Activated CD8-positive, alpha-beta memory T cell treated with anti-CD3 and anti-CD28 coated beads, Interleukin-2, amount 50 U/mL, for 24 hours (primary cell): ENCODE data around the gene RCAN3.
"Not testable (repeated sequence)": the region's sequence is repeated elsewhere in the genome, so short reads cannot be mapped to it uniquely, and the experiment has no call there.

Source experiments
- DNase-seq: peaks from one replicate; pipeline ENCODE4 v3.0.0-alpha.2; 2020; ENCODE audit errors: extremely low read depth

RCAN3 gene

DNA sequence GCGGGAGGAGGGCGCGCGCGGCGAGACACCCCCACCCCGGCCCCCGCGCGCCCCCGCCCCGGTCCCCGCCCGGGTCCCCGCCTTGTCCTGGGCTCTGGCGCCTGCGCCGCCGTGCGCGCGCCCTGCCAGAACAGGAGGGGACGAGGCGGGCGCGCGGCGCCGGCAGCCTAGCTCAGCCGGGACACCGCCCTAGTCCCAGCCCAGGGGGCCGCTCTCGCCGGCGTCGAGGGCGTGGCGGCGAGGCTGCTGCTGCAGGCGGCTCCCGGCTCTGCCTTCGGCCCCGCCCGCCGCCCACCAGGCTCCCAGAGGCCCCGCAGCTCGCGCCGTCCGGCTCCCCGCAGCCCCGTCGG, at the start of gene RCAN3:
Gene RCAN3, plus strand, starts transcription at position 128 of the 350 bp plus-strand sequence. CDS start 11,537 bp downstream, outside the sequence.
- DNase-seq: peak; percentile 56

DNA sequence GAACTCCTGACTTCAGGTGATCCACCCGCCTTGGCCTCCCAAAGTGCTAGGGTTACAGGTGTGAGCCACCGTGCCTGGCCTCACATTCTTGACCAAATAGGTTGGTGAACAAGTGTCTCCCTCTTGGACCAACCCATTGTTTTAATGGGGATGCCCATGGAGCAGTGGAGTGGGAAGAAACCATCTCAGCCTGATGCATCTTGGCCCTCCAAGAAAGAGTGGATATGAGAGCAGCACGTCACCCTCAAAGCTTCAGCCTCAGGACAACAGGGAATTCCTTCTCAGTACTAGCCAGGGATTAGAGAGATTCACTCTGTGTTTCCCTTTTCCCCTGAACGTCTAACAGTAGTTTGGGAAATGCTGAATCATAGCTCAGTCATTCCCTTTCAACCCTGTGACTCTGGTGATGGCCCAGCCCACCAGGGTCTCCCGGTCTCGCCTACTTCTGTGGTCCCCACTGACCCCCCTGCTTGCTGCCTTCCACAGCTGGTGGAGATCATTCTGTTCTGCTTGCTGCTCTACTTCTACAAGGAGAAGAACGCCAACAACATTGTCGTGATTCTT, 49.6 kb upstream of the RCAN3 start:
- DNase-seq: no peak

DNA sequence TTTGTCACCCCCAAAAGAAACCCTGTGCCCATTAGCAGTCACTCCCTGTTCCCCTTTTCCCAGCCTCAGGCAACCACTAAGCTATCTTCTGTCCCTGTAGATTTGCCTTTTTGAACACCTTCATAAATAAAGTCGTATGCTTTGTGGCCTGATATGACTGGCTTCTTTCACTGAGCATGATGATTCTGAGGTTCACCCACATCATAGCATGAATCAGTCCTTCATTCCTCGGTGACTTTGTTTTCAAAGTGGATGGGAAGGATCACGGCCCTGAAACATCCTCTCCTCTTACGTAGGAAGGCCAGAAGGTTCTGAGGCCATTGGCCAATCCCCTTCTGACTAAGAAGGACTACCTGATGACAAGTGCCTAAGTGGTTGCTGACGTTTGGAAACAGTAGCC, 48.0 kb upstream of the RCAN3 start:
- DNase-seq: no peak

DNA sequence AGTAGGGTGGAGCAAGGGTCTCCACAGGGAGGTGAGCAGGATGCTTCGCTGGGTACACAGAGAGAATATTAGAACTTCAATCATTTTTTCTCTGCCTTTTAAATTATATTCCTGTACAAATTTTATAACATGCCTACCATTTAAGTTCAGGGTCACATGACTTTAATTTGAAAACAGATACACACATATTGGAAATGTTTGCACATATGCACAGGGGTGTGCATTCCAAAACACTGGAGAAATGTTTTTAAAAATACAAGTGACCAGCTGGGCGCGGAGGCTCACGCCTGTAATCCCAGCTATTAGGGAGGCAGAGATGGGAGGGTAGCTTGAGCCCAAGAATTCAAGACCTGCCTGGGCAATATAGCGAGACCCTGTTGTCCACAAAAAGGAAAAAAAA, 47.4 kb upstream of the RCAN3 start:
- DNase-seq: no peak

DNA sequence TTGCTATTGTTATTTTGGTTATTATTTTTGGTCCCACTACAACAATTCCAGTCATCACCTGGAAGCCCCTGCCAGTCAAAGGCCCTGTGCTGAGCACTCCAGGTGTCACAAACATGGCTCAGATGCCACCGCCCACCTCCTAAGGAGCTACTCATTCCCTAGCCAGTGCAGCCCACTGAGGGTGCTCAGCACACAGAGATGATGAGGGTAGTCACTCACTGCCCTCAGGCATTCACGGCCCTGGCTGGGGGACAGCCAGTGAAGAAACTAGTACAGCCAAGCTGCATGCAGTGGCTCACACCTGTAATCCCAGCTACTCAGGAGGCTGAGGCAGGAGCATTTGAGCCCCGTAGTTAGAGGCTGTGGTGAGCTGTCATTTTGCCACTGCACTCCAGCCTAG, 44.8 kb upstream of the RCAN3 start:
- no peak for DNase-seq

DNA sequence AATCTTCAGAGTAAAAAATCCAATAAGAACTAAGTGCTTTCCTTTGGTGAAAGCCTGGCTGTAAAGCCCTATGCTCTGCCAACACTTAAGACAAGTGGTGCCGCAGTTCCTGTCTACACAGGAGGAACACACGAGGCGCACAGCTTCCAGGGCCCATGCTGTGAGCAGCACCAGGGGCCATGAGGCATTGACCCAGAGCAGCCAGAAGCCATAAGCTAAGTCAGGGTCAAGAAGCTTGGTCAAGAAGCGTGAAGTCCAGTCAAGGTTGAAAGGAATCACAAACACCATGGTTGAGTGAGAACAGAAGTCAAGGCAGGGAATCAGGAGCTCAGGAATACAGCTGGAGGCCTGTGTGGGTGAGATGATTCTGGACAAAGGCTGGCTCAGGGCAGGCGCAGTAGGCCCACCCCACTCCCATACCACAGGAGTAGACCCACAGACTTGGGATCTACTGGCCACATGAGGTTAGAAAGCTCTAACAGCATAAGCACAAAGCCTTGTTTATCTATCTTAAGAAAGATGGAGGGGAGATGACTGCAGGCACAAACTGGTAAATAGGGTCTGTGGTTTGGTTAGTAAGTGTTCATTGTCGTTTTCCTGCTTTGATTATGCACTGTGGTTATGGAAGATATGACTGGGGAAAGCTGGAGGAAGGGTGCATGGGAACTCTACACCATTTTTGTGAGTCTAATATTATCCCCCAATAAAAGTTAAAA, 42.9 kb upstream of the RCAN3 start:
- no peak for DNase-seq

DNA sequence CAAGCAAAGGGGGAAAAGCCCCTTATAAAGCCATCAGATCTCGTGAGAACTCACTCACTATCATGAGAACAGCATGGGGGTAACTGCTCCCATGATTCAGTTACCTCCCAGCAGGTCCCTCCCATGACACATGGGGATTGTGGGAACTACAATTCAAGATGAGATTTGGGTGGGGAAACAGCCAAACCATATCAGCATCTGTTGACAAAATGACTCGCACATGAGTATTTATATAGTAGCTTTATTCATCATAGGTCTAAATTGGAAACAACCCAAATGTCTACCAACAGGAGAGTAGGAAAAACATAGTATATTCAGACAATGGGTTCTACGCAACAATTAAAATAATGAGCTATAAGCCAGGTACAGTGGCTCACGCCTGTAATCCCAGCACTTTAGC, 40.5 kb upstream of the RCAN3 start:
- DNase-seq: not testable (repeated sequence)

DNA sequence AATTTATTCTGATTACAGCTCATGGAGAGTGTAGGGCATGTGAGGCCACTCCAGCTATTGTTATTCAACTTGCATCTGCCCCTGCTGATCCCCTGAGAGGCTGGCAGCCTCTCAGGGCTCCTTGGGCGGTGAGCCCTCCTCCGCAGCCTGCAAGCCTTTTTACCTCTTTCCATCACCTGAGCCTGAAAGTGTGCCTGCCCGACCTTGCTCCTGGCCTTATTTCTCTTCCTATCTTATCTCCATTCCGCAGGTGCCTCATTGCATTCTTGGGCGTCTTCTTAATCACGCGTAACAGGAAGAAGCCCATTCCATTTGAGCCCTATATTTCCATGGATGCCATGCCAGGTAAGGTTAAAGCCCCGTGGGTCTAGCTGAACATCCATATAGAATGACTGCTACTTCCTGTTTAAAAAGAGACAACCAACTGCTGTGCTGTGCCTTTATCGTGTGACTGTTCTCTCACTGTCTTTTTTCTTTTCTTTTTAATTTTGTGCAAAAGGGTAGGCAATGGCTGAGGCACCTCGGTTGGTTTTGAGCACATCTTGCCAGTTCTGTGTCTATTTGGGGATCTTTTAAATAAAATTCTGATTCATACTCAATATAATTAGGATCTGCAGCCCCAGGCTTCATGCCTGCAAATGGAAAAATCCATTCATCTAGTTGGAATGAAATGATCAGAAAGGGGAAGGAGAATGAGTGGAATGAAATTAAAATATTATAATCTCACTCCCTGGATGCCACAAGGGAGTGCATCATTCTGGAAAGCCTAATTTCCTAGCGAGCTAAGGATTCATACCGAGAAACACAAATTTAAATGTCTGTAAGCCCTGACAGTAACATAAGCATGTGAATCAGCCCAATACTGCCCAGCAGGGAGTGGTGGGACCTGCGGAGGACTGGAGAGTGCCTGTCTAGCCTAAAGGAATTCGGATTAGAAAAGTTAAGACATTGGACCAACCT, 38.6 kb upstream of the RCAN3 start:
- DNase-seq: no peak

DNA sequence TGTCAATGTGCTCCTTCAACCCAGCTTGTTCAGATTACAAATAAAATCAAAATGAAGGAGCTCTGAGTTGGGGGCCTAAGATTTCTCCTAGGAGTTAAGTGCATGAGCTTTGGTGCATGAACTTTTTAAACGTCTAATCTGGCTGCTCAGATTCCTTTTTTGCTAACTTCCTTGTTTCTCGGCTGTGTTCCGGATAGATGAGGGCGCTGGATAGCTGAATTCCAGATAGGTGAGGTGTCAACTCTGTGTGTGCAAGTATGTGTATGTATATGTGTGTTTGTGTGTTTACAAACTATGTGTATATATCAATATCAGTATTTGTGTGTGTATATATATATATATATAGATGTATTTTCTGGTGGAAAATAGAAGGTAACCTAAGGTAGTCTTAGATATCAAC, 37.5 kb upstream of the RCAN3 start:
- no peak for DNase-seq

DNA sequence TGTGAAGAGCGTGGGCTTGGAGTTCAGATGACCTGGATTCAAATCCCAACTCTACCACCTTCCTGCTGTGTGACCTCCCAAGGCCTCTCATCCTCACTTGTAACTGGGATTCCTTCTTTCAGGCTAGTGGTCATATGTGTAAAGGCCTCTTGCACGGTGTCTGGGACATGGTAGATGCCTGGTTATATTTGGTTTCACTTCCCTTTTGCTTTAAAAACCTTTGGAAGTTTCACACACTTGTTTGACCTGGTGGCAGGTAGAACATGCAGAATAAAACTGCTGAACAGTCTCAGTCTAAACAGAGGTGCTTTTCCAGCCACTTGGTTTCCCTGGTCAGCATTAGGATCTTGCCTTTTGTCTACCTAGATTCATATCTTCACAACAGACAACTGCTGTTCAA, 37.0 kb upstream of the RCAN3 start:
- DNase-seq: no peak

DNA sequence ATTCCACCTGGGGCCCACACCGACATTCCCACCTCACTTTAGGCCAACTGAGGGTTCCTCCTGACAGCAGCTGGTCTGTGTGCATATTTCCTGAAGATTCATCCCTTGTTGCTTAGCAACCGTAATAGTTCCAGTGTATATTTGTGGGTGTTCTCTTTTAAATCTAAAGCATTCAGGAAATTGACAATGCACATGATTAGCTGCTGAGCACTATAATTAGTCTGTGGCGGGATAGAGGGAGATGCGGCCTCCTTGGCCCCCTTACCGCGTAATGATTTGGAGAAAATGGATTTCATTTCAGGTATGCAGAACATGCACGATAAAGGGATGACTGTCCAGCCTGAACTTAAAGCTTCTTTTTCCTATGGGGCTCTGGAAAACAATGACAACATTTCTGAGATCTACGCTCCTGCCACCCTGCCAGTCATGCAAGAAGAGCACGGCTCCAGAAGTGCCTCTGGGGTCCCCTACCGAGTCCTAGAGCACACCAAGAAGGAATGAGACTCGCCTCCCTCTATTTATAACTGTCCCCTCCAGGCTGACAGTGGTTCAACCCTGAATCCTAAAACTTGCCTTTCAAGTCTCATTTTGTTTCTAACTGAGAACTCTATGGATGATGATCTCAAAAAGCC, 33.8 kb upstream of the RCAN3 start:
- no peak for DNase-seq

DNA sequence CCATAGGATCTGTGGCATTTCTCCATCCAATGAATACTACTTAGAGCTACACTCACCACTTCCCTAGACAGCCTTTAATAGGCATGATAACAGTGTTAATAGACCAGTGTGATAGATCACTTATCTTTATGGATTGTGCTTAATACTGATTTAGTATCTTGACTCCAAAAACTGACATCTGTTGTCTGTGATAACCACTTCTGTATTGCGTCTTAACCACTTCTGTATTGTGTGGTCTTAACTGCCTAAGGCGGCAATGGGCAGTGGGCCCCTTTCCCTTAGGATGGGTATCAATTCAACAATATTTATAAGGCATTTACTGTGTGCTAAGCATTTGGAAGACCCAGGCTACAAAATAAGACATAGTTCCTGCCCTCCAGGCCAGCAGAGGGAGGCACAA, 32.0 kb upstream of the RCAN3 start:
- DNase-seq: no peak

DNA sequence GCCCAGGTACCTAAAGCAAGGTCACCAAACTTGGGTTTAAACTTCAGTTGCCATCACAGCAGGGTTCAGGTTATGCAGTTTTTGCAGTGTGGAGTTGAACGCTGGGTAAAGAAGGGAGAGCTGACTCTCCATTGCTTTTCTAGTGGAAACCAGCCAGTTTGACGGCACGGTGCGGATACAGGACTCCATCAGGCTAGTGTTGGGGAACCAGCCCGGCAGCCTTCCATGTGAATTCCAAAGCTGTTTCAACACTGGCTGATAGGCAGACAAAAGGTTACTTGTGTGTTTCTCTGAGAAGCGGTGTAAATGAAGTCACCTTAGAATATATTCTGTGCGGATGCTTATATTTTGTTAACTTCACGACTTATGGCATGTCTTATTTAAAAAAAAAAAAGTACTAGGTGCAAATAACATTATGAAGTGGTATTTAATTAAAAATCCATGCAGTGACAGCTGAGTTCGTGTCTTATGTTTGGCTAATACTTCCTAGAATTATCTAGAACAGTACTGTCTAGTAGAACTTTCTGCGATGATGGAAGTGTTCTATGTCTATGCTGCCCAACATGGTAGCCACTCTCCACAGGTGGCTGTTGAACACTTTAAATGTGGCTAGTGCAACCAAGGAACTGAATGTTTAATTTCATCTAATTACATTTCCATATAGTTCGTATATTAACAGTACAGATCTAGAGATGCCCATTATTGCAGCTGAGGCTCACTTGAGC, 29.9 kb upstream of the RCAN3 start:
- DNase-seq: no peak

DNA sequence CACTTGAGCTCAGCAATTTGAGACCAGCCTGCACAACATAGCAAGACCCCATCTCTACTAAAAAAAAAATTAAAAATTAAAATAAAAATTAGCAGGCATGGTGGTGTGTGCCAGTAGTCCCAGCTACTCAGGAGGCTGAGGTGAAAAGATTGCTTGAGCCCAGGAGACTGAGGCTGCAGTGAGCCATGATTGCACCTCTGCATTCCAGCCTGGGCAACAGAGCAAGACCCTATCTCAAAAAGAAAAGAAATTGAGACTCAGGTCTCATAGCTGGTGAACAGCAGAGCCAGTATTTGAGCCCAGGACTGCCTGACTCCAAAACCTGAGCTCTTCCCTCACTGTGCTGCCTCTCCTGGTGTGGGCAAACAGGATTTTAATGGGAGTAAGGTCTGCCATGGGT, 28.4 kb upstream of the RCAN3 start:
- no peak for DNase-seq

DNA sequence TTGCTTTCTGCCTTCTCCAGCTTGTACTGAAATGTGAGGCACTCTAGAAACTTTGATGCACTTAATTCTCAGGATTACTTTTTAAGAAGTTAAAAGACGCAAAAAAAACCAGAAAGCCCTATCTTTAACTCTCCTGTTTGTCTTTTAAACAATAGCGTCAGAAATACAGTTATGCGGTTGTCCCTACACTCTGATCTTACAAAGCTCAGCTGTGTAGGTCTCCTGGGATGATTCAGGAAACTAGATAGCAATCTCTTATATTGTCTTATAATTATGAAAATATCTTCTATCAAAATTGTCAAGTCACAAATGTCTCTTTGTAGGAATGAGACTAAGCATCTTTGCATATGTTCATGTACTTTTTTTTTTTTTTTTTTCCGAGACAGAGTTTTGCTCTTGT, 26.9 kb upstream of the RCAN3 start:
- no peak for DNase-seq

DNA sequence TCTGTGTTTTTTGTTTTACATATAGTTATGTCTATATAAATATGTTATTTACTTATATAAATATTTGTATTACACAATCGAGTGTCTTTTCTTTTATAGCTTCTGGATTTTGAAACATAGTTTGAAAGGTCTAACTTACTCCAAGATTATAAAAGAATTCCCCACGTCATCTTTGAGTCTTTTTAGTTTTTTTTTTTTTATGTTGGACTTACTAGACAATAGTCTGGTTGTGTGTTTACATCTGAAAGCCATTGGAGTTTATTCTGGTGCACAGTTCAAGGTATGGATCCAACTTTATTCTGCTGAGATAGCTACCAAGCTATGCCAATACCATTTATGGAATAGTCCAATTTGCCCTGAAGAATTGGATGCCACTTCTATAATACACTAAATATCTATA, 26.1 kb upstream of the RCAN3 start:
- no peak for DNase-seq

DNA sequence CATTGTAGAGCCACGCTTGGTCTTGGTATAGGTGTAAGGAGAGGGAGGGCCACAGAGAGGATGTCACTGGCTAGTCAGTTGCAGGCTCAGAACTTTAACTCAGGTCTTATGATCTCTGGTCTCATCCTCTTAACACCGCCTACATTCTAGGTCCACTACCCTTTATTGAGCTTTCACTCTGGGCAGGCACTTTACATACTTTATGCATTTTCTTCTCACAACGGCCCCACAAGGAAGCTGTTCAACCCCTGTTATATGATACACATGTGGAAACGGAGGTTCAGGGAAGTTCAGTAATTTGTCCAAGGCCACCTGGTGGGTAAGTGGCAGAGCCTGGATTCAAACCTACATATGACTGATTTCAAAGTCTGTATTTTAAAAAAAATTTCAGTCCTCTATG, 25.3 kb upstream of the RCAN3 start:
- no peak for DNase-seq

DNA sequence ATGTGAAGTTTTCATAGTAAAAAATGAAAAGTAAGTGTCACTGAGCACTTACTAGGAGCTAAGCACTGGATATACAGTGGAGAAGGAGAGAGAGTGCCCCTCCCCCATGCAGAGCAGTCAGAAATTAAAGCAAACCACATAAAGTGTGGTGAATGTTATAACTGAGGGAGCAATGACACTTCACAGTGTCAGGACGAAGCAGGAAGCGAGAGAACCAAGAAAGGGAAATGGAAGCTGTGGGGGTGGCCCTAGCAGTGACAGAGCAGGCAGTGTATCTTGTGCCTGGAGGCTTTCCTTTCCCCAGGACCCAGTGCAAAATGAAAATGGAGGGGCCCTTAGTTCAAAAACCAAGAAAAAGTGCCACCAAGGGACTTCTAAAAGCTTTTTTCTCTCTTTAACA, 21.5 kb upstream of the RCAN3 start:
- peak; percentile 32 for DNase-seq

DNA sequence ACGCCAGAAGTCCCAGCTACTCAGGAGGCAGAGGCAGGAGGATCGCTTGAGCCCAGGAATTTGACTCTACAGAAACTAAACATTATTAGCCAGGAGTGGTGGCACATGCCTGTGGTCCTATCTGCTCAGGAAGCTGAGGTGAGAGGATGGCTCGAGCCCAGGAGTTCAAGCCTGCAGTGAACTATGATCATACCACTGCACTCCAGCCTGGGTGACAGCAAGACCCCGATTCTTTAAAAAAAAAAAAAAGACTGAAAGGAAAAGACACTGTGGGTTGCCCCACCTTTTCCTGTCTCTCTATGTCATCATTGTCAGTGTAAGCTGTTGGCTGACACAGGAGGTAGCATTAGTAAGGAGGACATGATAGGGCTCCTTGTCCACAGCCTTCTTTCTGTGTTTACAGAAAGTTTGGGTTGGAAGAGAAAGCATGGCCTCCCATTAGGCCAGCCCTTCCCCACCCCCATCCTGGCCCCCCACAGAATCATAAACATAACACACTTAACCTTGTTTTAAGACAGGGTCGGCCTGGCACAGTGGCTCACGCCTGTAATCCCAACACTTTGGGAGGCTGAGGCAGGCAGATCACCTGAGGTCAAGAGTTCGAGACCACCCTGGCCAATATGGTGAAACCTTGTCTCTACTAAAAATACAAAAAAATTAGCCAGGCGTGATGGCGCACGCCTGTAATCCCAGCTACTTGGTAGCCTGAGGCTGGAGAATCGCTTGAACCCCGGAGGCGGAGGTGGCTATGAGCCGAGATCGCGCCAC, 20.6 kb upstream of the RCAN3 start:
- DNase-seq: no peak

DNA sequence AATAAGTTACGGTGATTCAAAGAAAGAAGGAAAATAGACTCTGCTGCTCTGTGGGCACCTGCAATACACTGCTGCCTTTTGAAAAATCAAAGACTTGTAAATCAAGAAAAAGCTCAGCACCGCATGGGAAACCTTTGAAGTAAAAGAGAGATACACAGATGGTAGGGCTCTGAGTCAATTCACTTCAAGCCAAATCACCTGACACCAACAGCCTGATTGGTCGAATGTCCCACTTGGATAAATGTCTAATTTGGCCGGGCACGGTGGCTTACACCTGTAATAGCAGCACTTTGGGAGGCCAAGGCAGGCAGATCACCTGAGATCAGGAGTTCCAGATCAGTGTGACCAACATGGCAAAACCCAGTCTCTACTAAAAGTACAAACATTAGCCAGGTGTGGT, 19.2 kb upstream of the RCAN3 start:
- no peak for DNase-seq

DNA sequence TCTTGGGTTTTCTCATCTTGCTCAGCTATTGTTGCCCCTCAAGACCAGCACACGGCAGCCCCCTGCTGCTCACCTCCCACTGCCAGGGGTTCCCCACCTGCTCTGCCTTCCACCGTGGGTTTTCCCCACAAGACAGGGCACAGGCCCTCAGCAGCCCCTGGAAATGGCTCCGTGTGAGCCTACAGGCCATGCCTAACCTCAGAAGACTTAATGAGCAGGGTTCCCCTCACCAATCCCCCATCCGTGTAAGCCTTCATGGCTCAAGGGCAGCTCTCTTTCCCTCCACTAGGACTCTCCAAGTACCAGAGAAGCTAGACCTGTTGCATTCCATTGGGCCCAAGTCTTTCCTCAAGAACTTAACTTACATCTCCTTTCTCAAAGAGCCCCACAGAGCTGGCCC, 18.4 kb upstream of the RCAN3 start:
- no peak for DNase-seq
